Measurements from ENCODE around the gene NRG2. TPM values are rescaled to one million over a fixed set of nuclear protein-coding genes. Genes with fewer than 3 reads are reported as not detected.

The NRG2 gene
- total and polyA plus RNA-seq, 2 donors (not counting 3 experiments of a cell fraction or from before 2014, with no cell fraction given): 0.26 to 0.42 TPM

DNA sequence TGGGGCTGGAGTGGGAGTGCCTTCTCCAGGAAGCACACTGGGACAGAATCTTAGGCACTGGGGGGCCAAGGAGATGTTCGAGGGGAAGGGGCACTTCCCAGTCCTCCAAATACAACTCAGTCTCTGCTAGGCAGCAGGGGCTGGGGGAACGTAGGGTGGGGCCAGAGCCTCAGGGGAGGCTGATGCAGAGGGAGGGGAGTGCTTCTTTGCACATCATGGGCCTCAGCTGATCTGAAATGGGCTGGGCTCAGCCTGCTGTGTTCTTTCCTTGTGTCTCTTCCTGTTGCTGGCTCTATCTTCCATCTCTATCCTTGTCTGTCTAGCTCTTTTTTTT, 231.9 kb downstream of the NRG2 start:
- no peak overlapping the region for H3K9ac ChIP-seq (replicated peaks; ENCODE audit: extremely low read depth, insufficient read depth, low read length)
- no peaks in the 10 kb centered on the region for H3K4me1 ChIP-seq (ENCODE audit: control insufficient read depth, extremely low read depth, insufficient read depth, low read length)
- no peak overlapping the region for H2AFZ ChIP-seq (ENCODE audit: low read depth, low read length)
- H3K27ac ChIP-seq (ENCODE audit: insufficient read depth, low read depth, low read length): no peak overlapping the region
- FAIRE-seq (no peak), DNase-seq (ENCODE audit: low read depth, low spot score) (no peak)
- H4K20me1 ChIP-seq (replicated peaks; ENCODE audit: control insufficient read depth, extremely low read depth, insufficient read depth, low read length): no peaks in the 10 kb centered on the region
- H3K4me3 ChIP-seq (replicated peaks in 1 of 3; ENCODE audit: insufficient read depth in 1 of 3, low read depth in 1 of 3, low read length in 3 of 3): no peak overlapping the region
- H3K9me3 ChIP-seq (replicated peaks; ENCODE audit: control insufficient read depth, insufficient read depth, low read length): no peaks in the 10 kb centered on the region
- H3K27me3 ChIP-seq (ENCODE audit: control insufficient read depth in 2 of 2, insufficient read depth in 2 of 2, low read length in 2 of 2): no peaks in the 10 kb centered on the region
- no peaks in the 10 kb centered on the region for H3K36me3 ChIP-seq (ENCODE audit: control insufficient read depth in 2 of 2, extremely low read depth in 1 of 2, insufficient read depth in 2 of 2, low read length in 2 of 2)
- dilution Hi-C loops (cut with MboI; ENCODE audit: extremely low pct_ligation_motif_present, low sequenced_read_pairs) (no loop called here), intact Hi-C loops (cut with micrococcal nuclease) (no loop called here)
- no peaks in the 10 kb centered on the region for H3K9me1 ChIP-seq (replicated peaks; ENCODE audit: control insufficient read depth, extremely low read depth, insufficient read depth, low read length)
- POLR2A ChIA-PET: no interaction called here
- no peaks in the 10 kb centered on the region for H3K79me2 ChIP-seq (ENCODE audit: control insufficient read depth, insufficient read depth, low read length)
- BruUV-seq (replicated peaks): no TSS peak
- no peak overlapping the region for H3K4me2 ChIP-seq (ENCODE audit: insufficient read depth, low read length)
- TF ChIP-seq MYC (IDR thresholded peaks at IDR 0.05; ENCODE audit: low read depth, low read length) (no peak), POLR2AphosphoS5 (IDR thresholded peaks at IDR 0.05; ENCODE audit: insufficient read depth, low read depth, low read length) (no peak), EZH2 (IDR thresholded peaks at IDR 0.05; ENCODE audit: borderline replicate concordance, low read depth, low read length, severe bottlenecking) (no peak), GATA2 (IDR thresholded peaks at IDR 0.05; ENCODE audit: insufficient read depth, insufficient read length, low read depth, low read length) (no peak)
- CTCF ChIA-PET: no interaction called here

- ChIA-PET CTCF (no interaction called here), POLR2A (no interaction called here)
- Histone ChIP-seq H3K4me2 (ENCODE audit: insufficient read depth, low read length) (no peak overlapping the region), H3K9me3 (replicated peaks; ENCODE audit: control insufficient read depth, insufficient read depth, low read length) (no peaks in the 10 kb centered on the region), H3K9ac (replicated peaks; ENCODE audit: extremely low read depth, insufficient read depth, low read length) (no peak overlapping the region), H3K79me2 (ENCODE audit: control insufficient read depth, insufficient read depth, low read length) (no peaks in the 10 kb centered on the region), H2AFZ (ENCODE audit: low read depth, low read length) (no peak overlapping the region), H3K27me3 (ENCODE audit: control insufficient read depth in 2 of 2, insufficient read depth in 2 of 2, low read length in 2 of 2) (no peaks in the 10 kb centered on the region), H3K9me1 (replicated peaks; ENCODE audit: control insufficient read depth, extremely low read depth, insufficient read depth, low read length) (no peaks in the 10 kb centered on the region), H3K36me3 (ENCODE audit: control insufficient read depth in 2 of 2, extremely low read depth in 1 of 2, insufficient read depth in 2 of 2, low read length in 2 of 2) (no peaks in the 10 kb centered on the region), H4K20me1 (replicated peaks; ENCODE audit: control insufficient read depth, extremely low read depth, insufficient read depth, low read length) (no peaks in the 10 kb centered on the region), H3K4me1 (ENCODE audit: control insufficient read depth, extremely low read depth, insufficient read depth, low read length) (no peaks in the 10 kb centered on the region), H3K27ac (ENCODE audit: insufficient read depth, low read depth, low read length) (no peak overlapping the region), H3K4me3 (replicated peaks in 1 of 3; ENCODE audit: insufficient read depth in 1 of 3, low read depth in 1 of 3, low read length in 3 of 3) (no peak overlapping the region)
- dilution Hi-C loops (cut with MboI; ENCODE audit: extremely low pct_ligation_motif_present, low sequenced_read_pairs) (no loop called here), intact Hi-C loops (cut with micrococcal nuclease) (no loop called here)
- no peak for TF ChIP-seq GATA2 (IDR thresholded peaks at IDR 0.05; ENCODE audit: insufficient read depth, insufficient read length, low read depth, low read length)
- TF ChIP-seq POLR2A (IDR thresholded peaks at IDR 0.05; ENCODE audit: low read depth, low read length): no peak
- TF ChIP-seq EZH2 (IDR thresholded peaks at IDR 0.05; ENCODE audit: borderline replicate concordance, low read depth, low read length, severe bottlenecking): no peak
- no peak for TF ChIP-seq FOS (IDR thresholded peaks at IDR 0.05; ENCODE audit: borderline replicate concordance, insufficient read depth, low read length)
- FAIRE-seq (no peak), DNase-seq (ENCODE audit: low read depth, low spot score) (no peak)
- no TSS peak for BruUV-seq (replicated peaks)
Measured at GRCh38 chr5:139810341-139811273, 232.5 kb downstream of the NRG2 start.

Measured in endothelial cell of umbilical vein (primary cell).